ENCODE results near the gene EPB42.

- TF ChIP-seq EZH2phosphoT487 (IDR thresholded peaks at IDR 0.05; ENCODE audit: insufficient read depth, low read depth) (no peak), EZH2 (IDR thresholded peaks at IDR 0.05; ENCODE audit: insufficient read depth, poor library complexity, severe bottlenecking) (no peak)
Measured at GRCh38 chr15:43198992-43199391, 21.8 kb downstream of the EPB42 start.
